HG03025 (cell line): ENCODE measurements around the gene ESR1.

Source experiments
- ATAC-seq: cut with Tn5 transposase; IDR thresholded peaks from one replicate; pipeline ENCODE4 v1.9.1; 2021; ENCODE audit warnings: mild to moderate bottlenecking, moderate library complexity; ENCODE audit not compliant: unreplicated experiment, low FRiP score

The ESR1 gene

GRCh38 chr6:152086223-152086873 lies 278.9 kb downstream of the ESR1 start:
- ATAC-seq: no peak

GRCh38 chr6:152087096-152087495 lies 279.6 kb downstream of the ESR1 start:
- no peak for ATAC-seq

GRCh38 chr6:152087701-152088100 lies 280.2 kb downstream of the ESR1 start:
- ATAC-seq: no peak

GRCh38 chr6:152089992-152090391 lies 282.5 kb downstream of the ESR1 start:
- ATAC-seq: no peak

GRCh38 chr6:152091201-152091600 lies 283.7 kb downstream of the ESR1 start:
- ATAC-seq: no peak

GRCh38 chr6:152091851-152092341 lies 284.4 kb downstream of the ESR1 start:
- ATAC-seq: no peak

- ATAC-seq: no peak
Measured at GRCh38 chr6:152093711-152094110, 286.2 kb downstream of the ESR1 start.

GRCh38 chr6:152094276-152094675 lies 286.8 kb downstream of the ESR1 start:
- no peak for ATAC-seq

GRCh38 chr6:152094992-152095592 lies 287.6 kb downstream of the ESR1 start:
- ATAC-seq: no peak

- ATAC-seq: no peak
Measured at GRCh38 chr6:152096863-152097496, 289.5 kb downstream of the ESR1 start.

- ATAC-seq: no peak
Measured at GRCh38 chr6:152098683-152099082, 291.2 kb downstream of the ESR1 start.

GRCh38 chr6:152099446-152100182 lies 292.1 kb downstream of the ESR1 start:
- no peak for ATAC-seq

- no peak for ATAC-seq
Measured at GRCh38 chr6:152100183-152100618, 292.7 kb downstream of the ESR1 start.

GRCh38 chr6:152107973-152108372 lies 300.5 kb downstream of the ESR1 start:
- ATAC-seq: no peak

GRCh38 chr6:152110886-152111820 lies 303.7 kb downstream of the ESR1 start:
- ATAC-seq: no peak

GRCh38 chr6:152112491-152113261 lies 305.2 kb downstream of the ESR1 start:
- ATAC-seq: no peak

- ATAC-seq: no peak
Measured at GRCh38 chr6:152117156-152118133, 310.0 kb downstream of the ESR1 start.

- ATAC-seq: no peak
Measured at GRCh38 chr6:152118224-152118623, 310.7 kb downstream of the ESR1 start.
